B cell (primary cell): Measurements from ENCODE around the gene TBCD. TPM values are rescaled to one million over a fixed set of nuclear protein-coding genes. Genes with fewer than 3 reads are reported as not detected.

ENCODE experiments used
- ATAC-seq: fragments of 200-7000 bp; cut with Tn5 transposase; one replicate; pipeline ENCODE4 v1.10.0; 2021; ENCODE audit warnings: low read depth, mild to moderate bottlenecking, moderate number of reproducible peaks, moderate library complexity
- CTCF ChIA-PET: fragments of 350-600 bp; sonication (Branson Sonifier 250); formaldehyde crosslinking; loops from one replicate; lab custom pipeline; 2021; ENCODE audit warnings: antibody characterized with exemption, inconsistent platforms; lab: Charles Lee
- POLR2A ChIA-PET: fragments of 350-600 bp; sonication (Branson Sonifier 250); formaldehyde crosslinking; loops from one replicate; lab custom pipeline; 2021; ENCODE audit warnings: antibody characterized with exemption; lab: Charles Lee
- DNase-seq: peaks from one replicate; pipeline ENCODE4 v3.0.0; 2013
- H2AFZ ChIP-seq: 2 replicates; pipeline ENCODE4 v1.6.1; 2012; ENCODE audit warnings: mild to moderate bottlenecking, low read depth, low read length; ENCODE audit not compliant: insufficient read depth, poor library complexity, severe bottlenecking
- H3K27ac ChIP-seq, 2 donors: 1 replicate in 1 of 2; 2 replicates in 1 of 2; pipeline ENCODE4 v1.5.1; 2012 to 2013; ENCODE audit warnings: low read length in 2 of 2, mild to moderate bottlenecking in 2 of 2, moderate library complexity in 1 of 2
- H3K27me3 ChIP-seq, 4 experiments: fragments of 200-600 bp in 1 of 4; sonication (generic) in 1 of 4; replicated peaks in 1 of 4; 1 replicate in 2 of 4; 2 replicates in 2 of 4; pipeline versions ENCODE4 v1.6.1 to v1.7.0; 2013 to 2016; ENCODE audit warnings: low read length in 3 of 4, mild to moderate bottlenecking in 2 of 4, mixed read lengths in 1 of 4, moderate library complexity in 1 of 4; ENCODE audit not compliant: insufficient read depth in 4 of 4, control insufficient read depth in 3 of 4; ENCODE audit errors: control extremely low read depth in 1 of 4
- H3K36me3 ChIP-seq, 2 experiments: replicated peaks in 1 of 2; 1 replicate in 1 of 2; 2 replicates in 1 of 2; pipeline versions ENCODE4 v1.6.1 to v1.7.1; 2013; ENCODE audit warnings: low read length in 1 of 2; ENCODE audit not compliant: insufficient read depth in 2 of 2, control insufficient read depth in 1 of 2; ENCODE audit errors: control extremely low read depth in 1 of 2, extremely low read depth in 1 of 2
- H3K4me1 ChIP-seq, 2 donors: fragments of 200-600 bp in 1 of 2; sonication (generic) in 1 of 2; 1 replicate in 1 of 2; 2 replicates in 1 of 2; pipeline versions ENCODE4 v1.5.1 to v1.6.1; 2013 to 2017; ENCODE audit warnings: low read length in 2 of 2; ENCODE audit not compliant: control insufficient read depth in 2 of 2, insufficient read depth in 2 of 2
- H3K4me2 ChIP-seq: replicated peaks from 2 replicates; pipeline ENCODE3; 2012; ENCODE audit warnings: mild to moderate bottlenecking, low read depth, low read length; ENCODE audit not compliant: poor library complexity, severe bottlenecking
- H3K4me3 ChIP-seq, 5 experiments: fragments of 200-600 bp in 1 of 5; sonication (generic) in 1 of 5; 1 replicate in 3 of 5; 2 replicates in 2 of 5; pipeline versions ENCODE4 v1.5.1 to v1.7.0; 2011 to 2016; ENCODE audit warnings: low read length in 4 of 5, mild to moderate bottlenecking in 4 of 5, low read depth in 2 of 5, control low read depth in 1 of 5, moderate library complexity in 1 of 5; ENCODE audit not compliant: insufficient read depth in 1 of 5; ENCODE audit errors: control extremely low read depth in 1 of 5, extremely low read depth in 1 of 5
- H3K79me2 ChIP-seq: fragments of 200-600 bp; sonication (generic); one replicate; pipeline ENCODE4 v1.6.0; 2016; ENCODE audit warnings: low read length; ENCODE audit not compliant: control insufficient read depth, insufficient read depth
- H3K9ac ChIP-seq: fragments of 200-600 bp; sonication (generic); 2 replicates; pipeline ENCODE4 v1.6.1; 2017; ENCODE audit warnings: mild to moderate bottlenecking, low read length, moderate library complexity
- H3K9me3 ChIP-seq, 3 donors: one replicate each; pipeline versions ENCODE4 v1.6.1 to v1.7.1; 2013; ENCODE audit warnings: low read length in 2 of 3; ENCODE audit not compliant: control insufficient read depth in 2 of 3, insufficient read depth in 1 of 3; ENCODE audit errors: control extremely low read depth in 1 of 3
- H4K20me1 ChIP-seq: 2 replicates; pipeline ENCODE4 v1.6.0; 2012; ENCODE audit warnings: mild to moderate bottlenecking, low read length; ENCODE audit not compliant: insufficient read depth, control insufficient read depth, poor library complexity, severe bottlenecking
- H3K27ac Mint-ChIP-seq: one replicate; pipeline ENCODE4 v1.8.0; 2021; ENCODE audit warnings: mixed read lengths
- H3K27me3 Mint-ChIP-seq: one replicate; pipeline ENCODE4 v1.8.0; 2021; ENCODE audit warnings: mixed read lengths
- H3K4me1 Mint-ChIP-seq: one replicate; pipeline ENCODE4 v1.8.0; 2021; ENCODE audit warnings: mixed read lengths
- H3K4me3 Mint-ChIP-seq: one replicate; pipeline ENCODE4 v1.8.0; 2021; ENCODE audit warnings: mixed read lengths
- H3K9me3 Mint-ChIP-seq: one replicate; pipeline ENCODE4 v1.8.0; 2022; ENCODE audit warnings: mixed read lengths; ENCODE audit not compliant: insufficient read depth
- CTCF ChIP-seq: fragments of 200-600 bp; IDR thresholded peaks from one replicate; pipeline ENCODE4 v1.8.0; 2022; ENCODE audit warnings: antibody characterized with exemption, mild to moderate bottlenecking
- EZH2 ChIP-seq: IDR thresholded peaks from 2 replicates; pipeline ENCODE4 v1.6.1; 2012; ENCODE audit warnings: borderline replicate concordance, low read depth, mild to moderate bottlenecking, moderate library complexity, low read length; ENCODE audit not compliant: insufficient read depth, poor library complexity, severe bottlenecking
- WGBS: methylation state at CpG from one replicate; pipeline ENCODE4 v1.1.5; 2013; ENCODE audit warnings: missing lambda C conversion rate; ENCODE audit not compliant: insufficient coverage; 5-methylcytosine and 5-hydroxymethylcytosine counted together
- intact Hi-C: fragments of 100-400 bp; cut with micrococcal nuclease; formaldehyde crosslinking; loops from one replicate; pipeline ENCODE4 v1.10.0; 2022
- polyA plus RNA-seq: library from polyadenylated mRNA; depleted of rRNA; stranded (reverse); fragments of >200 nt; gene quantifications from 2 replicates; pipeline ENCODE4 v1.2.3, GENCODE V29; 2012
- total RNA-seq, 2 donors: library from RNA; stranded (reverse); fragments of 120-200 nt in 1 of 2; gene quantifications; 1 replicate in 1 of 2; 2 replicates in 1 of 2; pipeline versions ENCODE4 v1.2.3 to v1.2.4, GENCODE V29; 2013 to 2022

Gene TBCD
- total and polyA plus RNA-seq, 2 donors (not counting 1 experiment from before 2014, with no cell fraction given), result 60.8 to 101 TPM

DNA sequence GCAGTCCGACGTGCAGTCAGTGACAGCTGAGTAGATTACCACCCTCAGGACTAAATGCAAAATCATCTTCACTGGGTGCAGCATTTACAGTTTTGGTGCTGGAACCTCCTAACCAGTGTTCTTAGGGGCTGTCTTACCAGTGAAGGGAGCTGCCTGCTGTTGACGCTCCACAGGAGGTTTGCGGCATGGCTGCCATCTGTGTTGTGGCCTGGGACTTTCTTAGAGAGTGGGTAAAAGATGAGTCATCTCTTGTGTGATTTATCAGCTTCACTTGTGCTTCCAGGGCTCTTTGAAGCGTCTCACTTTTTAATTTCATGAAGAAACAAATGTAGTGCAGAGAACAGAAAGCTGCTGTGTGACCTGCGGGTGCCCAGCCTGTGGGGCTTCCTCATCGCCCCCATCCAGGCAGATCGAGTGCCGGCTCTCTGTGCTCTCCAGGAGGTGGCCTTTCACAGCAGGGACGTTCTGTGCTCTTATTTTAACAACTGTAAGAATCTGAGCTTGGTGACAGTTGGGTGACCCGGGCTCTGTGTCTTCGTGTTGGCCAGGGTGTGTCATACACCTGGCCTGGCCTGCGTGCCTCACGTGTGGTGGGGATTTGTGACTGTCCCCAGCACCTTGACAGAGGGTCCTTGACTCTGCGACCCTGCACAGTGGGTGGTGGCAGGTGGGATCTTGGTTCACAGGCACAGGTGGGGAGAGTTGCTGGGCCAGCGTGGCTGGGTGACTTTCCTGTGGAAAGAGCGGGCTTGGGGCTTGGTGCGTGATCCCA, 112.3 kb downstream of the TBCD start:
- intact Hi-C loops, result loop anchor here (2.0 kb wide), 1 partner anchor 51 kb away; no protein-coding TSS in a partner anchor
- Mint-ChIP-seq H3K9me3 (no peaks in the 10 kb centered on the region), H3K4me3 (peak overlapping the region; percentile 85), H3K27me3 (peaks cover 8% of the 10 kb centered on the region), H3K27ac (peak overlapping the region; percentile 93), H3K4me1 (peaks cover 78% of the 10 kb centered on the region)
- peaks cover 66 to 71% of the 10 kb centered on the region in 2 donors for H3K4me1 ChIP-seq
- H3K27ac ChIP-seq, result peak overlapping the region; percentile 3 to 46
- ChIA-PET POLR2A (interaction anchor here (0.7 to 2.0 kb wide), 5 partner anchors 9 to 82 kb away, joined by 3 to 12 read pairs (median 9); no protein-coding TSS in a partner anchor), CTCF (interaction anchor here (0.7 to 2.8 kb wide), 14 partner anchors 8 to 336 kb away, joined by 3 to 35 read pairs (median 8); no protein-coding TSS in a partner anchor)
- WGBS, result 8% methylated on average over 17 of the region's 18 CpGs
- peak overlapping the region; percentile 3 for H3K9ac ChIP-seq
- H3K27me3 ChIP-seq, result peaks cover 0 to 18% (median 0%) of the 10 kb centered on the region in 4 experiments
- TF ChIP-seq CTCF (no peak), EZH2 (no peak)
- peaks cover 18% of the 10 kb centered on the region for H3K79me2 ChIP-seq
- DNase-seq (peak; percentile 85), ATAC-seq (peak; percentile 83)
- H2AFZ ChIP-seq, result no peak overlapping the region
- no peaks in the 10 kb centered on the region for H3K36me3 ChIP-seq
- H3K4me2 ChIP-seq, result peak overlapping the region; percentile 60
- no peaks in the 10 kb centered on the region for H3K9me3 ChIP-seq
- H3K4me3 ChIP-seq, result peak overlapping the region in 2 of 5 experiments; percentile 9 to 18
- peaks cover 82% of the 10 kb centered on the region for H4K20me1 ChIP-seq
